Muscle of leg (tissue), 11 donors: ENCODE data around the gene RIMBP3B. TPM values are rescaled to one million over a fixed set of nuclear protein-coding genes. Genes with fewer than 3 reads are reported as not detected.
"Not testable (repeated sequence)": the region's sequence is repeated elsewhere in the genome, so short reads cannot be mapped to it uniquely, and the experiment has no call there.

Experiments used
- DNase-seq: peaks from one replicate; pipeline ENCODE4 v3.0.0; 2013
- H3K27ac ChIP-seq: one replicate; pipeline ENCODE4 v1.5.1; 2013; ENCODE audit warnings: mild to moderate bottlenecking, low read length, control low read depth
- H3K27me3 ChIP-seq: one replicate; pipeline ENCODE4 v1.6.1; 2013; ENCODE audit warnings: low read length; ENCODE audit not compliant: control insufficient read depth, insufficient read depth
- H3K36me3 ChIP-seq: one replicate; pipeline ENCODE4 v1.6.1; 2013; ENCODE audit warnings: low read length; ENCODE audit not compliant: control insufficient read depth, insufficient read depth
- H3K4me1 ChIP-seq: one replicate; pipeline ENCODE4 v1.6.1; 2013; ENCODE audit warnings: low read length; ENCODE audit not compliant: control insufficient read depth, insufficient read depth
- H3K4me3 ChIP-seq: one replicate; pipeline ENCODE4 v1.5.1; 2013; ENCODE audit warnings: low read length, control low read depth
- H3K9me3 ChIP-seq: replicated peaks from 2 replicates; pipeline ENCODE4 v1.6.1; 2013; ENCODE audit warnings: low read depth, low read length; ENCODE audit not compliant: control insufficient read depth
- WGBS: methylation state at CpG from one replicate; pipeline ENCODE4 v1.1.5; 2013; ENCODE audit warnings: missing lambda C conversion rate; ENCODE audit not compliant: insufficient coverage; 5-methylcytosine and 5-hydroxymethylcytosine counted together
- polyA plus RNA-seq, 8 donors: library from polyadenylated mRNA; unstranded; fragments of 120-200 nt; gene quantifications; one replicate each; pipeline versions ENCODE4 v1.2.1 to v1.2.3, GENCODE V29; 2013; ENCODE audit warnings: inconsistent platforms in 1 of 8, low replicate concordance in 1 of 8; ENCODE audit not compliant: insufficient read length in 8 of 8, insufficient read depth in 1 of 8
- total RNA-seq: library from RNA; stranded (reverse); fragments of 120-200 nt; gene quantifications from one replicate; pipeline ENCODE4 v1.2.4, GENCODE V29; 2013

The RIMBP3B gene
- total and polyA plus RNA-seq, 9 donors: 0.18 TPM; not detected in 8

DNA sequence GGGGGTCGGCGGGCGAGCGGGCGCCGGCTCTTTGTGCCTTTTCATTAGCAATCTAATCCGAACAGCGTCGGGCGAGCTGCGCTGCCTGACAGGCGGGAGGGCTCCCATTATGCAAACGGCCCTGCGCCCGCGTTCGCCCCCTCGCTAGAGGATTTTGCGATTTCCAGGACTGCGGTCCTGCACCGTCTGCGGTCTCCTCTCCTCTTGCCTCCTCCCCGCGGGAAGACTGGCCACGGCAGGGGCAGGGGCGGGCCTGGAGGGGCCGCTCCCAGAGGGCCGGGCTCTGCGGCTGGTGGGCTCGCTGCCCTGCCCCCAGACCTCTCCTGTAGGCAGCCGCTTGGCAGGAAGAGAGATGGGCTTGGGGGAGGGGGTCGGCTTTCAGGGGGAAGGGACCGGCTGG, 34.3 kb downstream of the RIMBP3B start:
- WGBS: no CpG with 5 or more reads among the region's 33 CpGs

DNA sequence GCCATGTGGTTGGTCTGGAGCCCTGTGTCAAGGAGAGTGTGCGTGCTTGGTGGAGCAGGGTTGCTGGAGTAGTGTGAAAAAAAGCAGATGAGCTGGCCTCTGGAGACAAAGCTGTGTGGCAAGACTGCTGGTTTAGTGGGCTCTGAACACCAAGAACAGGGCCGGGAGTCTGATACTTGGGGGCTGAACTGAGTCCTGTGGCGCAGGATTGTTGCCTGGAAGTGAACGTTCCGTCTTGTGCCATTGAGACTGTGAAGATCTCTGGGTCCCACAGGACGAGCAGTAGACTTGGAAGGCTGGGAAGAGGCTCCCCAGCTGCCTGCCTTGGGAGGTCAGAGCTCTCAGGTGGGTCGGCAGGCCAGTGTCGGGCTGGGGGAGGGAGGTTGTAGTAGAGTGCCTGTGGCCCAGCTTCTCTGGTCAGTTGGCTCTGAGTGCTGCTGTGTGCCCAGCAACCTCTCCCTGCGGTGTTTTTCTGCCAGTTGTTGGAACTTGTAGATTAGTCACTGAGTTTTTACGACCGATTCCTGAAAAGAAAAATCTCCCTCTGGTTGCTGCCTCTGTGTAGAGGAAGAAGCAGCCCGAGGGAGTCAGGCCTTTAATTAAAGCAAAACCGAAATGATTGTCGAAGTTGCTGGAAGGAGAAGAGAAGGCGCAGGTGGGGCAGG, 35.6 kb downstream of the RIMBP3B start:
- no CpG with 5 or more reads among the region's 15 CpGs for WGBS

More for the DNA sequence above, 34.3 kb downstream of the RIMBP3B start:
- H3K4me1 ChIP-seq, H3K9me3 ChIP-seq, H3K27ac ChIP-seq, DNase-seq, H3K36me3 ChIP-seq, H3K27me3 ChIP-seq: not testable (repeated sequence)
- H3K4me3 ChIP-seq: peak overlapping the region; percentile 42

DNA sequence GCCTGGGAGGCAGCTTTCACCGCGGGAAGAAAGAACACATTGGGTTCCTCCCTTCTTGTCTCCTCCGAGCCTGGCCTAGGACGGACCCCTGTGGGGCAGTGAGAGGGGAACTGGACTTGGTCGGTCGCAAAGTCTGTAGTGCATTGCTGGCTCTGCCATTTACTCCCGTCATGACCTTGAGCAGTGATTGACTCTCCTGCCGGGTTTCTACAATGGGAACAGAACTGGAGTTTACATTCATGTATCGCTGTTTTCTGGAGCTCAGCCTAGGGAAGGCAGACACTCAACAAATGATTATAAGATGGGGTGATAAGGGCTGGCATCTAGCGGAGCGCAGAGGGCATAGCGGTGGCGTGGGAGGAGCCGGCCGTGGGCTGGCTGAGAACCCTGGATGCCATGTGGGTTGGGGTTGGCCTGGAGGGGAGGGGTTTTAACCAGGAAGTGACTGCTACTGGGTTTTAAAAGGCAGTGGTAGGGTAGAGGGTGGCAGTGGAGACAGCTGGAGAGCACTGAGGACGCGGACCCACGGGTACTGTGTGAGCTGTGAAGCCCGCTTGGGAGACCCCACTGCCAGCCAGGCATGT, 36.7 kb downstream of the RIMBP3B start:
- WGBS: no CpG with 5 or more reads among the region's 19 CpGs
- H3K9me3 ChIP-seq, DNase-seq, H3K4me1 ChIP-seq, H3K27ac ChIP-seq, H3K36me3 ChIP-seq, H3K4me3 ChIP-seq, H3K27me3 ChIP-seq: not testable (repeated sequence)

More for the DNA sequence above, 35.6 kb downstream of the RIMBP3B start:
- not testable (repeated sequence) for H3K27me3 ChIP-seq, H3K9me3 ChIP-seq, DNase-seq, H3K36me3 ChIP-seq, H3K27ac ChIP-seq, H3K4me1 ChIP-seq, H3K4me3 ChIP-seq

DNA sequence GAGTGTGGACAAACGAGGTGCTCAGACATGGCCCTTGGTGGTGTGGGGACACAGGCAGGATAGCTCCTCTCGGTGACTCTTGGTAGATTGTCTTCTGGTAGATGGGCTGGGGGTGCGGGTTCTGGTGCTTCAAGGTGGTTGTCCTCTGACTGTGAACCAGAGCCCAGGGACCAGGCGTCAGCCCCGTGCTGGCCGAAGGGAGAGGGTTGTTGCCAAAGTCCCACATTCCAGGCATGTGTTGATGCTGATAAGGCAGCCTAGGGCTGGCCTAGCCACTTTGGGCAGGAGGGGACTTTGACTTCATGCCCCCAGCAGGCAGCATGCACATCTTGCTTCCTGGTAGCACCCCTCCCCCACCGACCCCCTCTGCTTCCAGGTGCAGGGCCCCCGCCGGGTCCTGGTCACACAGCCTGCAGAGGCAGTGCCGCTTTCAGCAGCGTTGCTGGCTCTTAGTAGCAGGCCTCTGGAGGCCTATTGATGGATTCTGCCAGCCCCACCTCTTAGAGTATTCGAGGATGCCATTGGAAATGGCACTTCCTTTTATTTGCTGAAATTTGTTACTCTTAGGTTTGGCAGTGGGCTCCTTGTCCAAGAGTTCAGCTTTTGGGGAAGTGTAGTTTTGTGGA, 40.6 kb downstream of the RIMBP3B start:
- not testable (repeated sequence) for DNase-seq
- no CpG with 5 or more reads among the region's 12 CpGs for WGBS

DNA sequence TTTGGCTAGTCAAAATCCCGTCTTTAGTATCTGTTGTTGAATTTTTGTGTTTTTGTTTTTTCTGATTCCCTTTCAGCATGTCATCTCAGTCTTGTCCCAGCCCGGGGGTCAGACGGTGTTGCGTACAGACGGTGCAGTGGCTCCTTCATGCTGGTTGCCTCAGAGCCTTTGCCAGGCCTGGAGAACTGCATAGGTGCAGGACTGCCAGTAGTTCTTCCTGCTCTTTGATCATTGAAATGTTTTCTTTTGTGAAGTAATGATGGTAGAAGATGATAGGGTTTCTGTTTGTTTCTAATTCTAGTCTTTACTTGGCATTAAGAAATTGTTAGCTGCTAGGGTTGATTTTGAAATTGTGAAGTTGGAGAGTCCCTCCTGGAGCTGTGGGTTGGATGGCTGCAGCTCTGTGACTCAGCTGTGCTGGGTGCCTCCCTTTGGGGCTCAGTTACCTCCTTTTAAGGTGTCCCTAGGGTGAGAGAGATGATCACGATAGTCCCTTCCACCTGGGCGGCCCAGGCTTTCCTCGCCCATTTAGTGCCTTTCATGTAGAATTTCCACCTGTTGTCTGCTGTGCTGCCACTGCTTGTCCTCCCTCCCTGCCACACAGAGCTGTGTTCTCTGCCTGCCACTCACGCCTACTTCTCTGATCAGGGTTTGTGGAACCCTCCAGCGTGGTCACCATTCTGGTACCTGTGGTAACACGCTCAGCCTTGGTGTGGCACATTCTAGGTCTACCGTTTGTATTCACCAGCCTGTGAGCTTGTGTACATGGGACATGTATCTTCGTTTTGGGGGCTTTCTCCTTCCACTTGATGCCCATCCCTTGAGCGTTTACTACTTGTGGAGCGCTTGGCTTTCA, 51.1 kb downstream of the RIMBP3B start:
- not testable (repeated sequence) for H3K27me3 ChIP-seq, H3K36me3 ChIP-seq, DNase-seq, H3K9me3 ChIP-seq, H3K27ac ChIP-seq, H3K4me1 ChIP-seq, H3K4me3 ChIP-seq
- WGBS: no CpG with 5 or more reads among the region's 15 CpGs

More for the DNA sequence above, 40.6 kb downstream of the RIMBP3B start:
- not testable (repeated sequence) for H3K27ac ChIP-seq, H3K9me3 ChIP-seq, H3K36me3 ChIP-seq, H3K27me3 ChIP-seq, H3K4me1 ChIP-seq, H3K4me3 ChIP-seq

DNA sequence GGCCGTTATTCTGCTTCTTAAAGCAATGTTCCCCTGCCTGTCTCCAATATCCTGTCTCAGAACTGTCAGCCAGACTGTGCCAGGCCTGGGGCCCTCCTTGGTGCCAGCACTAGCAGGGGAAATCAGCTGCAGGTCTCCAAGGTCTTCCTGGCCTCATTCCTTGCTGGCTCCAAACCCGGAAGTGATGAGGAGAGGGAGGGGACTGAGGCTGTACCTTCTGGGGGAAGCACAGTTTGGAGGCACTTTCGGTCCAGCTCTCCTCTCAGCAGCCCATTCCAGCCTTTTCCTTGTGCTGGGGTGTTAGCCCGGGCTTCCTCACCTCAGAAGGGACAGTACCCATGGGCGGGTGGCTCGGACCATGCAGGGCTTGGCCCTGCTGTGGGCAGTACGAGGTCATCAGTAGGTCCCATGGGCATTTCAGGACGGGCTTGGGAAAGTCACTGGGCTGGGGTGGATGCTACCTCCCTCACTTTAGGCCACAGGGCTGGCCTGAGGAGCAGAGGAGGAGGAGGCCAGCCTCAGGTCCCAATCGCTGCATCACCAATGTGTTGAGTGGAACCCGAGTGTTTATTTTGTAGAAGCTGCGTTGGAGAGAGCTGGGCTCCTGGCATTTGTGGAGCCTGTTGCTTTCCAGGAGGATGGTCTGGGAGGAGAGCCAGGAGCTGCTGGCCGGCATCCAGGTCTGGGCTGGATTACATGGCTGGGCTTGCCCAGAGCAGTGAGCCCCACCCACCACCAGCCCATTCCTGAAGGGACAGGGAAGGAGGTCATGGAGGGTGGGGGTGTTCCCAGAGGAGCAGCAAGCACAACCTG, 52.7 kb downstream of the RIMBP3B start:
- H3K4me1 ChIP-seq, H3K4me3 ChIP-seq, DNase-seq, H3K27me3 ChIP-seq, H3K9me3 ChIP-seq, H3K27ac ChIP-seq, H3K36me3 ChIP-seq: not testable (repeated sequence)
- WGBS: no CpG with 5 or more reads among the region's 12 CpGs

DNA sequence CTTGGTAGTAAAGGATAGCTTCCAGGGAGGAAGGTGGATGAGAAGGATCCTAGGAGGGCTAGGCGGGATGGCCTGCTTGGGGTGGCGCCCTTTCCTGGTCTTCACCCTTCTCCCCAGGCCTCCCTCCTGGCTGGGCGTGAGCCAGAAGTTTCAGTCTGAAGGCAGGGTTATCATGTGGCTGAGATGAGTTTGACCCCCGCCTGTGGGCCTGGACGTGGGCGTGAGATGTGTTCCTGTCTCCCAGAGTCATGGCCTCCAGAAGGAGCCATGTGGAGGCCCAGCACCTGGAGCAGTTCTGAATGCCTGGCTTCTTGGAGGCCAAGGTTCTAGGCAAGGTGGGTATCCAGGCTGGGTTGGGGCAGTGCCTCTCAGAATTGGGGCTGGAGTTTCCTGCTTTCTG, 54.5 kb downstream of the RIMBP3B start:
- DNase-seq, H3K27ac ChIP-seq, H3K27me3 ChIP-seq, H3K36me3 ChIP-seq, H3K4me1 ChIP-seq, H3K4me3 ChIP-seq, H3K9me3 ChIP-seq: not testable (repeated sequence)
- WGBS: no CpG with 5 or more reads among the region's 6 CpGs

Other genes with a start within 250 kb of the RIMBP3B start
- 4.2 TPM for gene HIC2, start 33.6 kb downstream of the RIMBP3B start, total RNA-seq
- gene HIC2, start 33.6 kb downstream of the RIMBP3B start, polyA plus RNA-seq: 1 to 10 TPM; 4.5 to 9.6 (median 5.8) TPM
- gene TMEM191C, start 83.6 kb downstream of the RIMBP3B start, total RNA-seq: 0.40 TPM
- gene TMEM191C, start 83.6 kb downstream of the RIMBP3B start, polyA plus RNA-seq: 1 to 10 TPM in 3 of 8 donors, under 1 TPM in 5; 0.39 to 1.5 (median 0.85) TPM
- gene RIMBP3C, start 167.7 kb downstream of the RIMBP3B start, total RNA-seq: 0.40 TPM
- gene RIMBP3C, start 167.7 kb downstream of the RIMBP3B start, polyA plus RNA-seq: 1 to 10 TPM in 1 of 8 donors, under 1 TPM in 7; 0.49 to 1.3 (median 0.66) TPM
- 28.2 TPM for gene UBE2L3, start 184.0 kb downstream of the RIMBP3B start, total RNA-seq
- gene UBE2L3, start 184.0 kb downstream of the RIMBP3B start, polyA plus RNA-seq: 10 to 100 TPM; 38.1 to 46.2 (median 42.2) TPM
- gene YDJC, start 246.3 kb downstream of the RIMBP3B start, total RNA-seq: 5.5 TPM
- gene YDJC, start 246.3 kb downstream of the RIMBP3B start, polyA plus RNA-seq: 1 to 10 TPM; 4.2 to 8.5 (median 5.2) TPM
- gene CCDC116, start 249.0 kb downstream of the RIMBP3B start, total RNA-seq: 0.27 TPM
- gene CCDC116, start 249.0 kb downstream of the RIMBP3B start, polyA plus RNA-seq: under 1 TPM; 0.09 to 0.53 (median 0.34) TPM